ENCODE measurements around the gene LIN7C.

Gene LIN7C, protein sequence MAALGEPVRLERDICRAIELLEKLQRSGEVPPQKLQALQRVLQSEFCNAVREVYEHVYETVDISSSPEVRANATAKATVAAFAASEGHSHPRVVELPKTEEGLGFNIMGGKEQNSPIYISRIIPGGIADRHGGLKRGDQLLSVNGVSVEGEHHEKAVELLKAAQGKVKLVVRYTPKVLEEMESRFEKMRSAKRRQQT

DNA sequence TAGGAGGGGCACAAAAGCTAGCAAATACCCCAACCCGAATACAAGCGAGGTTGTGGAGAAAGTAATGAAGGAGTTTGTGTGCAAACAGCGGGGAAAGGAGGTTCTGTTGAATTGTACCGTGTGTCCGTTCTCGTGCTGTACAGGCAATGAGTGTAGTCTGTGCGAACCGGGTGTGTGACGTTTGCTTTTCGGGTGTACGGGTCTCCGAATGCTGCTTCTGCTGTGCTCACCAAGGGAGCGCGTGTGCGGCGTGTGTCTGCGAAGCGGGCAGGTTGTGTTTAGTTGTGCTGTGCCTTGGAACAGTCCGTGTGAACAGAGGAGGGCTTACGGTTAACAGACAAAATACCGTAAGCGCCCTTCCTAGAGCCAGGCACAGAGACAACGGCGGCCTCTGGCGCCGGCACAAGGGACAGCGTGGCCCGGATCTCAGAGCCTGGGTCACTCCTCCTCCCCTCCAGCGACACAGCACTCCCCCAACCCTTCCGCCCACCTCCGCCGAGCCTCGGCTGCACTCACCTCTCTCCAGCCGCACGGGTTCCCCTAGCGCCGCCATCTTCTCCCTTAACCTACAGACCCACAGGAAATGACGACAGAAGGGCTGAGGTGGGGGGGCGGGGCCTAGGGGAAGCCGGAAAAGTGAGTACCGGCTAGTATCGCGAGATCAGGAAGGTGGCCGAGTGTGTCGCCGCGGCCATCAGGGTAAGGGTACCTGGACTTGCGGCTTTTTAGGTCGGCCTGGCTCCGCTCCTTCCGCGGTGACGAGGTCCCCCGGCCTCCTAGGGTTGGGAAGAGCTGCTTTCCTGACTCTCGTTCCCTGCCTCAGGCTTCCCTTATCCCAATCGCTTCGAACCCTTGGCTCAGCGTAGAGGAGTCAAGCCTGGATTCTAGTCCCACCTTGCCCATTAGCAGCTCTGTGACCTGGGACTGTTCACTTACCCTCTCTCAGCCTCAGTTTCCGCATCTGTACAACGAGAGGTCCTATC, at the start of gene LIN7C:
LIN7C (minus strand) TSS at position 570 of the 983 bp plus-strand sequence; CDS start at position 553, 17 bp downstream.
- Mint-ChIP-seq H3K27ac (peak within 1 kb of the TSS; percentile 96), H3K4me3 (peak within 1 kb of the TSS; percentile 100)
- peak; percentile 99 for ATAC-seq

DNA sequence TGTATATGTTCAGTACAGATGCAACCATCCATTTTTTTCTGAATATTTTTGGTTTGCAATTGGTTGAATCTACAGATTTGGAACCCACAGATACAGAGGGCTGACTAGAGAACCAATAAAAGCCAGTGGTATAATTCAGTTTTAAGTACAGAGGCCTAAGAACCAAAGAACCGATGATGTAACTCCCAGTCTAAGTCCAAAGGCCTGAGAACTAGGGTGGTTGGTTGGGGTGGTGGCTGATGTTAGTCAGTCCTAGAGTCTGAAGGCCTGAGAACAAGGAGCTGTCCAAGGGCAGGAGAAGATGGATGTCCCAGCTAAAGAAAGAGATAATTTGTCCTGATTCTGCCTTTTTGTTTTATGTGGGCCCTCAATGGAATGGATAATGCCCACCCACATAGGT, 48.7 kb upstream of the LIN7C start:
- ATAC-seq = no peak
- Mint-ChIP-seq H3K27ac (no peak overlapping the region), H3K36me3 (no peaks in the 10 kb centered on the region)

More for the DNA sequence above, at the start of gene LIN7C:
- Mint-ChIP-seq H3K36me3 (peaks cover 16% of the 10 kb centered on the region), H3K4me1 (peaks cover 39% of the 10 kb centered on the region), H3K9me3 (no peaks in the 10 kb centered on the region), H3K27me3 (no peaks in the 10 kb centered on the region)

DNA sequence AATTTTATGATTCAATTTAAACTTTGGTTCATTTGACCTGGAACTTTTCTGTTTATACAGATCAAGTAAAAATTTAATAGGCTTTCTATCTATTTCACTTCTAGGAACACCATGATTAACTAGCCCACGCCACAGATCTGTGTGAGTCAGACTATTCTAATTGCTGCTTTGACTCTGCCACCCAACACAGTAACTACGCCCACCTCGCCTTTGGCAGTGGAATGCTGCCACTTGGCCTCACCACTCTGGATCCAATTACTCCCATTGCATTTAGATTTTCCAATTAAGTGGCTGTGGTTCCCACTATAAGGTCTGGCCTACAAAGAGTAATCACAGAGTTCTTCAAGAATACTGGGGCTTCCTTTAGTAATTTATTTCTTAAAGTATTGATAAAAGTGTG, 46.6 kb upstream of the LIN7C start:
- H3K9me3 Mint-ChIP-seq = no peaks in the 10 kb centered on the region
- H3K27me3 Mint-ChIP-seq = no peaks in the 10 kb centered on the region
- no peak overlapping the region for H3K4me3 Mint-ChIP-seq
- no peak overlapping the region for H3K27ac Mint-ChIP-seq
- no peaks in the 10 kb centered on the region for H3K4me1 Mint-ChIP-seq
- no peaks in the 10 kb centered on the region for H3K36me3 Mint-ChIP-seq
- no peak for ATAC-seq

More for the DNA sequence above, 48.7 kb upstream of the LIN7C start:
- H3K9me3 Mint-ChIP-seq = no peaks in the 10 kb centered on the region
- H3K4me3 Mint-ChIP-seq = no peak overlapping the region
- no peaks in the 10 kb centered on the region for H3K4me1 Mint-ChIP-seq
- H3K27me3 Mint-ChIP-seq = no peaks in the 10 kb centered on the region

DNA sequence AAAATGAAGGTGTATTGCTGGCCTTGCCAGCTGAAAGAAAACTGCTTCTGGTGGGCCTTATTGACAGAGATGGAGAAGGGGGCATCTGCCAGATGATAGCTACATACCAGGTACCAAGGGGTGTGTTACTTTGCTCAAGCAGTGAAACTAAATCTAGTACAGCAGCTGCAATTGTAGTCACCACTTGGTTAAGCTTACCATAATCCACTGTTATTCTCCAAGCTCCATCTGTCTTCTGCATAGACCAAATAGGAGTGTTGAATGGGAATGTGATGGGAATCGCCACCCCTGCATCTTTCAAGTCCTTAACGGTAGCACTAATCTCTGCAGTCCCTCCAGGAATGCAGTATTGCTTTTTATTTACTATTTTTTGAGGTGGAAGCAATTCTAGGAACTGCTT, 45.8 kb upstream of the LIN7C start:
- no peak overlapping the region for H3K27ac Mint-ChIP-seq
- H3K4me3 Mint-ChIP-seq = no peak overlapping the region
- no peak for ATAC-seq
- H3K9me3 Mint-ChIP-seq = no peaks in the 10 kb centered on the region
- no peaks in the 10 kb centered on the region for H3K36me3 Mint-ChIP-seq
- no peaks in the 10 kb centered on the region for H3K27me3 Mint-ChIP-seq
- H3K4me1 Mint-ChIP-seq = no peaks in the 10 kb centered on the region

DNA sequence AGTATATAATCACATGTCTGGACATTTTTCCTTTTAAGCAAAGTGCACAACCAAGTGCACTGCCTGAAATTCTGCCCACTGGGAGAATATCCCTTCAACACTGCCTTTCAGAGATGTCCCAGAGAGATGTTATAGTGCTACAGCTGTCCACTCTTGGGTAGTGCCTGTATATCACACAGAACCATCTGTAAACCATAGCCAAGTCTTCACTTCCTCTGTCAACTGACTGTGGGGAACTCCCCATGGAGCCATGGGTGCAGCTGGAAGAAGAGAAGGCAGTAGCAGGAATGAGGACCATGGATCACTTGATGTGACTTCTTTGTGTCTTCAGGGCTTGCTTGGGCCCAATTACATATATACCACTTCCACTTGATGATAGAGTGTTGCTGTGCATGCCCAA, 44.6 kb upstream of the LIN7C start:
- H3K27me3 Mint-ChIP-seq = no peaks in the 10 kb centered on the region
- no peak for ATAC-seq

DNA sequence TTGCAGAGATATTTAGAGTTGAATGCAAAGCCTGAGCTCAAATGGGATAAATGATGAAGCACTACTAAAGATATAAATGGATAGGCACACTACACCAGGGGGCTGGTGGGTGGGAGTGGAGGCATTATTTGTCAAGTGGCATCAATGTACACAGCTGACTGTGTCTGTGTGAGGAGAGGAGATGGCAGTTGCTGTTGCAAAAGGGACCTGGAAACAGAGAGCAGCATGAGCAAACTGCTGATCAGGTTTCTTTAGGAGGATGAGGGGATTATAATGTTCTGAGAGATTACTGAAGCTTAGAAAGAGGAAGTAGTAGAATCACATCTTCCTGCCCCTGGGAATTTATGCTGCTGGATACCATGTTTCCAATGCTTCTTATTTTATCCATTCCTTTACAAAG, 39.4 kb upstream of the LIN7C start:
- H3K4me1 Mint-ChIP-seq = no peaks in the 10 kb centered on the region
- peaks cover 15% of the 10 kb centered on the region for H3K36me3 Mint-ChIP-seq
- H3K27me3 Mint-ChIP-seq = no peaks in the 10 kb centered on the region
- no peak overlapping the region for H3K4me3 Mint-ChIP-seq
- no peak overlapping the region for H3K27ac Mint-ChIP-seq
- H3K9me3 Mint-ChIP-seq = no peaks in the 10 kb centered on the region
- ATAC-seq = no peak

More for the DNA sequence above, 44.6 kb upstream of the LIN7C start:
- H3K9me3 Mint-ChIP-seq = no peaks in the 10 kb centered on the region
- H3K4me3 Mint-ChIP-seq = no peak overlapping the region
- H3K4me1 Mint-ChIP-seq = no peaks in the 10 kb centered on the region
- H3K27ac Mint-ChIP-seq = no peak overlapping the region
- H3K36me3 Mint-ChIP-seq = no peaks in the 10 kb centered on the region

DNA sequence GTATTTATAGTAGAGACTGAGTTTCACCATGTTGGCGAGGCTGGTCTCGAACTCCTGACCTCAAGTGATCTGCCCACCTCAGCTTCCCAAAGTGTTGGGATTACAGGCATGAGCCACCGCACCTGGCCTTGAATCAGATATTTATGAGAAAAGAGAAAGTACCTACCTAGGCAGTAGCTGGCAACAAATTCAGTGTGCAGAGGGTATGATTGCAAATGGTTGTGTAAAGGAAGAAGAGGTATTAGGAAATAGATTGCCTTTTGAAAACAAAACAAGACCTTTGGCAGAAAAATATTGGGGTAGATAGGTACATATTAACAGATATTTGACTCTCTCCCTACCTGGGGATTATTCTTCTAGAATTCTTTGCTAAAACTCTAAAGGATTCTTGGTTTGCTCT, 38.5 kb upstream of the LIN7C start:
- no peak overlapping the region for H3K4me3 Mint-ChIP-seq
- H3K4me1 Mint-ChIP-seq = no peaks in the 10 kb centered on the region
- no peaks in the 10 kb centered on the region for H3K27me3 Mint-ChIP-seq
- no peaks in the 10 kb centered on the region for H3K9me3 Mint-ChIP-seq
- no peak for ATAC-seq
- H3K36me3 Mint-ChIP-seq = peaks cover 15% of the 10 kb centered on the region
- H3K27ac Mint-ChIP-seq = no peak overlapping the region

DNA sequence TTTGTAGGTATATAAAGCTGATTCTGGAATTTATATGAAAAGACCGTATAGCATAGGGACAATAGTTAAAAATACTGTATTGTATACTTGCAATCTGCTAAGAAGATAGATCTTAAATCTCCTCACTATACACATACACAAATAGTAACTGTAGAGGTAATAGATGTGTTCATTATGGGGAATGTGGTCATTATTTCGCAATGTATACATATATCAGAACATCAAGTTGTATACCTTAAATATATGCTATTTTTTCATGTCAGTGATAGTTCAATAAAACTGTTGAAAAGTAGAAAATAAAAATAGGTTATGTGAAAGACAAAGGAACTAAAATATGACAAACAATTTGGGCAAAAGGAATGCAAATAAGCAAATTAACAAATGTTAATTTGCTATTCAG, 35.2 kb upstream of the LIN7C start:
- H3K4me3 Mint-ChIP-seq = no peak overlapping the region
- no peak for ATAC-seq
- H3K4me1 Mint-ChIP-seq = no peaks in the 10 kb centered on the region
- H3K9me3 Mint-ChIP-seq = no peaks in the 10 kb centered on the region
- peaks cover 22% of the 10 kb centered on the region for H3K36me3 Mint-ChIP-seq
- H3K27ac Mint-ChIP-seq = no peak overlapping the region
- no peaks in the 10 kb centered on the region for H3K27me3 Mint-ChIP-seq

DNA sequence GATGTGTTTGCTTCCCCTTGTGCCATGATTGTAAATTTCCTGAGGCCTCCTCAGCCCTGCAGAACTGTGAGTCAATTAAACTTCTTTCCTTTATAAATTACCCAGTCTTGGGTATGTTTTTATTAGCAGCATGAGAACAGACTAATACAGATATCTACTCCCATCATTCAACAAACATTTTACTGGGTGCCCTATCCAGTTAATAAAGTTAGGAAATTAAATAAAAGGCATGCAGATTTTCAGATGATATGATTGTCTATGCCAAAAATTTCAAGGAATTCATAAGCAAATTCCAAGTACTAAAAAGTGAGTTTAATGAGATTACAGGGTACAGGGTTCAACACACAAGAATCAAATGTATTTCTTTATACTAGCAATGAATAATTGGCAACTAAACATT, 33.5 kb upstream of the LIN7C start:
- Mint-ChIP-seq H3K36me3 (peaks cover 22% of the 10 kb centered on the region), H3K9me3 (no peaks in the 10 kb centered on the region), H3K4me1 (no peaks in the 10 kb centered on the region), H3K27me3 (no peaks in the 10 kb centered on the region), H3K4me3 (no peak overlapping the region), H3K27ac (no peak overlapping the region)
- ATAC-seq = no peak

DNA sequence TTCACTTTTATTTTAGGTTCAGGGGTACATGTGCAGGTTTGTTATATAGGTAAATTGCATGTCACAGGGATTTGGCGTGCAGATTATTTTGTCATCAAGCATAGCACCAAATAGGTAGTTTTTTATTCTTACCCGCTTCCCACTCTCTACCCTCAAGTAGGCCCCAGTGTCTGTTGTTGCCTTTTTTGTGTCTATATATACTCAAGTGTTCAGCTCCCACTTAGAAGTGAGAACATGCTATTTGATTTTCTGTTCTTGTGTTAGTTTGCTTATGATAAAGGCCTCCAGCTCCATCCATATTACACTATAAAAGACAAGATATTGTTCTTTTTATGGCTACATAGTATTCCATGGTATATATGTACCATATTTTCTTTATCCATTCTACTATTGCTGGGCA, 28.5 kb upstream of the LIN7C start:
- ATAC-seq = no peak
- Mint-ChIP-seq H3K27me3 (no peaks in the 10 kb centered on the region), H3K4me3 (no peak overlapping the region), H3K9me3 (no peaks in the 10 kb centered on the region), H3K27ac (no peak overlapping the region), H3K36me3 (peaks cover 6% of the 10 kb centered on the region), H3K4me1 (no peaks in the 10 kb centered on the region)

DNA sequence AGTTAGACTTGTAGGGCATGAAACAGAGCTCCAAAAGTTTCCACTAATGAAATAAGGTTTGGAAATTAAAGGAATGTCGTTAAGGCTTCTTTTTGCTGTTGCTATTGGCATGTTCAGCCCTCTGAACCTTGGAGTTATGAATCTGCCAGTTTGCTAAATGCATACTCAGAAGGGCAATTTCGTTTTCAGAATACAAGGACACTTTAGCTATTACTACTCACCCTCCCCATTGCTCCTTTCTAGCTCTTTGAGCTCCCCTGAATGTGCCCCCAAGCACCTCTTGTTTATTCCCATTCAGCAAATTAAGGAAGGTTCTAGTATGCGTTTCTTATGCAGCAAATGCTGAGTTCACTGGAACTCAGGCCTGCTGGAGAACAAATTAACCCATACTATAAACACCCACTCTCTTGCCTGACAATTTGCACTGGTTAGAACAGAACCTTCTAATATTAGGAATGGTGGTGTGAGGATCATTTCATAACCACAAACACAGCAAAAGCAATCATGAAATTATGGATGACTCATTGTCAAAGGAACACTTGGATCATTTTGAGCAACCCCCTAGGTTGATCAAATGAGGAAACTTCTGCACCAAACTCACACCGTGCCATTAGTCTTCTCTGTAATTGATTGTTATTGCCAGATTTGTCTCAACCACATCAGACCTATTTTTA, 26.2 kb upstream of the LIN7C start:
- H3K9me3 Mint-ChIP-seq = no peaks in the 10 kb centered on the region
- no peak overlapping the region for H3K27ac Mint-ChIP-seq
- H3K27me3 Mint-ChIP-seq = no peaks in the 10 kb centered on the region
- H3K4me1 Mint-ChIP-seq = no peaks in the 10 kb centered on the region
- no peak for ATAC-seq
- no peak overlapping the region for H3K4me3 Mint-ChIP-seq
- no peaks in the 10 kb centered on the region for H3K36me3 Mint-ChIP-seq

DNA sequence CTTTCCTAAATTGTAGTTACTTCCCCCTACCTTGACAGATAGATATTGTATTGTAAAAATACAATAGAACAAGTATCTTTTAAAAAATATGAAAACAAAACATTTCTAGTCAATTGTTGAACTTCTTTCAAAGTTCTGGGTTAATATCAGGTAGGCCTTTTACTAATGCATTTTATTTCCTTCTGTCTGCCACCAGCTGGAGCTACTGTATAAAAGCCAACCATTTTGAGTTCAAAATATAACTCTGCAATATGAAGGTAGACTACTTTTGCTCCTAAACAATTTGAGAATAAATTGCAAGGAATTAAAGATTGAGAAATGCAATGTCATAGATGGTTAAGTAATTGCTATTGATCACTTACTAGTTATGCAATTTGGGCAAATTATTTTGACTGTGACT, 22.1 kb upstream of the LIN7C start:
- no peaks in the 10 kb centered on the region for H3K4me1 Mint-ChIP-seq

DNA sequence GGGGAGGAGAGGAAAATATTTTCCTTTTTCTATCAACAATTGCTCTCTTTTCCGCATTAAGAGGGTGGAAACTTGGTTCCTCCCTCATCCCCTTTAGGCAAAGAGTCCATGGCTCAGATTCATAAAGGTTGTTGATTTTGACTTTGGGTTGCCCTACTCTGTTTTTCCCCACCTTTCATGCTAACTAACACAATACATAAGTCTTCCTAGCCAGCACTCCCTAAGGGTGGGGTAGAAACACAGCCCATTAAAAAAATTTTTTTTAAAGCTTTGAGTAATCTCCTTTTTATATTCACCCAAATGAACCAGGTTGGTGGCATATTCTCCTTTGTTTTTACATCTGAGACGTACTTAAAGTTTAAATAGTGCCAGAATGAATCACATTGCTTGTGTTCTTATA, 20.0 kb upstream of the LIN7C start:
- no peak for ATAC-seq
- no peaks in the 10 kb centered on the region for H3K36me3 Mint-ChIP-seq
- H3K4me3 Mint-ChIP-seq = no peak overlapping the region
- H3K27me3 Mint-ChIP-seq = no peaks in the 10 kb centered on the region
- H3K27ac Mint-ChIP-seq = no peak overlapping the region
- H3K9me3 Mint-ChIP-seq = no peaks in the 10 kb centered on the region
- H3K4me1 Mint-ChIP-seq = no peaks in the 10 kb centered on the region

More for the DNA sequence above, 22.1 kb upstream of the LIN7C start:
- Mint-ChIP-seq H3K4me3 (no peak overlapping the region), H3K27ac (no peak overlapping the region), H3K27me3 (no peaks in the 10 kb centered on the region), H3K36me3 (no peaks in the 10 kb centered on the region), H3K9me3 (no peaks in the 10 kb centered on the region)
- ATAC-seq = no peak

DNA sequence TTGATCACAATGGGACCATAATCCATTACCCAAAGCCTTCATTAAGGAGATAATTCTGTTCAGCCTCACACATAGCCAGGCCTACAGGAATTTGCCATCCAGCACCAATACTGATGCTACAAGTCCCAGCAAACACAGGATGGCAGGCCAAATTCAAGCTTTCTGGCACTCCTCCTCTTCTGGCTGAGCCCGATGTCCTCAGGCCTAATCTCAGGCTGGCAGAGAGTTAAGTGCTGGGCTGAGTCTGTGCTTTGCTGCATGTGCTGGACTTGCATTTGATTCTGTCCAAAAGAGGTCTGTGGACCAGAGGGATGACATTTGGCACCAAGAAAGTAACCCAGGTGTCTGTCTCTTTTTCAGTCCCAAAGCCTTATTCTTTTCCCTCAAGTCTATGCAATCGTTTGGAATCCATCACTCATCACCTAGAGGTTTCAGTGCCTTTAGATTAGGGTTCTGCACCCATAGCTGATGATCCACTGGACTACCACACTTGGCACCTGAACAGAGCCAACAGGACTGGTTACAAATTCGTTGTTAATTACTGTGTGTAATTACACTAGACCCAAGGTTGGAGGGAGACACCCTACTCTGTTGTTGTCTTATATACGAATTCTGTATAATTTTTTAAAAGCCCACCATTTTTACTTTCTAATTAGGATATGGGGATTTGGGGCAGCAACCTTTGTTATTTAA, 19.4 kb upstream of the LIN7C start:
- H3K36me3 Mint-ChIP-seq = no peaks in the 10 kb centered on the region
- no peaks in the 10 kb centered on the region for H3K27me3 Mint-ChIP-seq
- no peak overlapping the region for H3K4me3 Mint-ChIP-seq
- H3K9me3 Mint-ChIP-seq = no peaks in the 10 kb centered on the region
- ATAC-seq = no peak
- no peaks in the 10 kb centered on the region for H3K4me1 Mint-ChIP-seq
- no peak overlapping the region for H3K27ac Mint-ChIP-seq

DNA sequence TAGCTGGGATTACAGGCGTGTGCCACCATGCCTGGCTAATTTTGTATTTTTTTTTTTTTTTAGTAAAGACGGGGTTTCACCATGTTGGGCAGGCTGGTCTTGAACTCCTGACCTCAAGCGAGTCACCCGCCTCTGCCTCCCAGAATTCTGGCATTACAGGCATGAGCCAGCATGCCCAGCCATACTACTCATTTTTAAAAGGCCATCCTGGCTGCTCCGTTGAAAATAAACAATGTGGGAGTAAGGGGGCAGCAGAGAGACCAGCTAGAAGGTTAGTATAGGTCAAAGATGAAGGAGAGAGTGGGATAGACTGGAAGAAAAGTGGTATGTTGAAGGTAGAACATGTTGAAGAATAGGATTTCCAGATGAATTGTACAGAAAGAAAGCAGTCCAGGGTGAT, 17.6 kb upstream of the LIN7C start:
- Mint-ChIP-seq H3K9me3 (no peaks in the 10 kb centered on the region), H3K4me3 (no peak overlapping the region), H3K4me1 (no peaks in the 10 kb centered on the region), H3K36me3 (no peaks in the 10 kb centered on the region), H3K27ac (no peak overlapping the region), H3K27me3 (no peaks in the 10 kb centered on the region)
- no peak for ATAC-seq
